Cardiac fibroblast (primary cell): ENCODE data around the gene PRCP.
A peak's percentile ranks its signal among the peaks of the same experiment; 100 is the strongest.

Source experiments
- DNase-seq, 2 donors: peaks; one replicate each; pipeline versions ENCODE4 v3.0.0 to v3.0.0-alpha.2; 2010; ENCODE audit warnings: low read depth in 2 of 2
- H3K4me3 ChIP-seq, 2 donors: replicated peaks in 1 of 2; 1 replicate in 1 of 2; 2 replicates in 1 of 2; pipeline ENCODE4 v1.5.1; 2011; ENCODE audit warnings: low read depth in 2 of 2, low read length in 2 of 2, mild to moderate bottlenecking in 2 of 2, moderate library complexity in 1 of 2
- TF ChIP-seq, protein P1 (sequence below): IDR thresholded peaks from one replicate; pipeline ENCODE4 v1.5.1; 2011; ENCODE audit warnings: low read depth, mild to moderate bottlenecking, low read length, inconsistent platforms

PRCP gene

GRCh38 chr11:82790723-82791484, 109.3 kb downstream of the PRCP start:
- no peak overlapping the region for H3K4me3 ChIP-seq
- TF ChIP-seq, protein P1, sequence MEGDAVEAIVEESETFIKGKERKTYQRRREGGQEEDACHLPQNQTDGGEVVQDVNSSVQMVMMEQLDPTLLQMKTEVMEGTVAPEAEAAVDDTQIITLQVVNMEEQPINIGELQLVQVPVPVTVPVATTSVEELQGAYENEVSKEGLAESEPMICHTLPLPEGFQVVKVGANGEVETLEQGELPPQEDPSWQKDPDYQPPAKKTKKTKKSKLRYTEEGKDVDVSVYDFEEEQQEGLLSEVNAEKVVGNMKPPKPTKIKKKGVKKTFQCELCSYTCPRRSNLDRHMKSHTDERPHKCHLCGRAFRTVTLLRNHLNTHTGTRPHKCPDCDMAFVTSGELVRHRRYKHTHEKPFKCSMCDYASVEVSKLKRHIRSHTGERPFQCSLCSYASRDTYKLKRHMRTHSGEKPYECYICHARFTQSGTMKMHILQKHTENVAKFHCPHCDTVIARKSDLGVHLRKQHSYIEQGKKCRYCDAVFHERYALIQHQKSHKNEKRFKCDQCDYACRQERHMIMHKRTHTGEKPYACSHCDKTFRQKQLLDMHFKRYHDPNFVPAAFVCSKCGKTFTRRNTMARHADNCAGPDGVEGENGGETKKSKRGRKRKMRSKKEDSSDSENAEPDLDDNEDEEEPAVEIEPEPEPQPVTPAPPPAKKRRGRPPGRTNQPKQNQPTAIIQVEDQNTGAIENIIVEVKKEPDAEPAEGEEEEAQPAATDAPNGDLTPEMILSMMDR = no peak
- peak in 1 of 2 donors; percentile 5 for DNase-seq

GRCh38 chr11:82787981-82788380, 112.2 kb downstream of the PRCP start:
- DNase-seq = no peak
- no peak overlapping the region for H3K4me3 ChIP-seq
- TF ChIP-seq, protein P1 = no peak

GRCh38 chr11:82786836-82787235, 113.4 kb downstream of the PRCP start:
- no peak overlapping the region for H3K4me3 ChIP-seq
- DNase-seq = no peak
- TF ChIP-seq, protein P1 = no peak

- TF ChIP-seq, protein P1 = no peak
- DNase-seq = no peak
- no peak overlapping the region for H3K4me3 ChIP-seq
Observed at GRCh38 chr11:82786001-82786400, 114.2 kb downstream of the PRCP start.

GRCh38 chr11:82782825-82783374, 117.3 kb downstream of the PRCP start:
- DNase-seq = no peak
- TF ChIP-seq, protein P1 = no peak
- H3K4me3 ChIP-seq = no peak overlapping the region

DNA sequence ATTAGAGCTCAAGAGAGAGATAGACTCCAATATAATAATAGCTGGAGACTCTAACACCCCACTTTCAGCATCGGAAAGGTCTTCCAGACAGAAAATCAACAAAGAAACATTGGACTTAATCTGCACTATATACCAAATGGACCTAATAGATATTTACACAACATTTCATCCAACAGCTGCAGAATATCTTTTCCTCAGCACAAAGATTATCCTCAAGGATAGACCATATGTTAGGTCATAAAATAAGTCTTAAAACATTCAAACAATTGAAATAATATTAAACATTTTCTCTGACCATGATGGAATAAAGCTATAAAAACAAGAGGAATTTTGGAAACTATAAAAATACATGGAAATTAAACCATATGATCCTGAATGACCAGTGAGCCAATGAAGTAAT, 121.5 kb downstream of the PRCP start:
- no peak for DNase-seq
- no peak overlapping the region for H3K4me3 ChIP-seq
- TF ChIP-seq, protein P1 = no peak

GRCh38 chr11:82776377-82776776, 123.9 kb downstream of the PRCP start:
- TF ChIP-seq, protein P1 = no peak
- DNase-seq = peak in 1 of 2 donors; percentile 2
- H3K4me3 ChIP-seq = no peak overlapping the region
